GM12872 (cell line): ENCODE results near the gene YY1AP1.

Experiments used
- TF ChIP-seq, protein P1 (sequence below): IDR thresholded peaks from 3 replicates; pipeline ENCODE4 v1.5.1; 2011; ENCODE audit warnings: low read depth, mild to moderate bottlenecking, low read length, moderate library complexity; ENCODE audit not compliant: insufficient read depth

YY1AP1 gene

DNA sequence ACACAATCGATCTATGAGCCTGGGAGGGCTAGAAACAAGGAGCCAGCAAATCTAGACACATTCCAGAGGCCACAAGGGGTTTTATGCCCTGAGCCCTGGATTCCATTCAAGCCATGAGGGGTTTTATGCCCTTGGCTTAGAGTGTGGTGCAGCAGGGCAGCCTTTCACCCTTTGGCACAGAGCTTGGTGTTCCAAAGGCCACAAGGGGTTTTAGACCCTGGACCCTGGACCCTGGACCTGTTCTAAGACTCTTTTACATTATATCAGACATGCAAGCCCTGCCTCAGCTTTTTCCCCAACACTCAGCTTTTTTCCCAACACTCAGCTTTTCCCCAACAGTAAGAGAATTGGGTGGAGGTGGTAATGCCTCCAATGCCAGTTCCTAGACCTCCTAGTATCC is 65.2 kb downstream of the YY1AP1 start:
- TF ChIP-seq, protein P1, sequence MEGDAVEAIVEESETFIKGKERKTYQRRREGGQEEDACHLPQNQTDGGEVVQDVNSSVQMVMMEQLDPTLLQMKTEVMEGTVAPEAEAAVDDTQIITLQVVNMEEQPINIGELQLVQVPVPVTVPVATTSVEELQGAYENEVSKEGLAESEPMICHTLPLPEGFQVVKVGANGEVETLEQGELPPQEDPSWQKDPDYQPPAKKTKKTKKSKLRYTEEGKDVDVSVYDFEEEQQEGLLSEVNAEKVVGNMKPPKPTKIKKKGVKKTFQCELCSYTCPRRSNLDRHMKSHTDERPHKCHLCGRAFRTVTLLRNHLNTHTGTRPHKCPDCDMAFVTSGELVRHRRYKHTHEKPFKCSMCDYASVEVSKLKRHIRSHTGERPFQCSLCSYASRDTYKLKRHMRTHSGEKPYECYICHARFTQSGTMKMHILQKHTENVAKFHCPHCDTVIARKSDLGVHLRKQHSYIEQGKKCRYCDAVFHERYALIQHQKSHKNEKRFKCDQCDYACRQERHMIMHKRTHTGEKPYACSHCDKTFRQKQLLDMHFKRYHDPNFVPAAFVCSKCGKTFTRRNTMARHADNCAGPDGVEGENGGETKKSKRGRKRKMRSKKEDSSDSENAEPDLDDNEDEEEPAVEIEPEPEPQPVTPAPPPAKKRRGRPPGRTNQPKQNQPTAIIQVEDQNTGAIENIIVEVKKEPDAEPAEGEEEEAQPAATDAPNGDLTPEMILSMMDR = no peak

- TF ChIP-seq, protein P1 = no peak
These were observed 66.4 kb downstream of the YY1AP1 start for GRCh38 chr1:155622191-155622590.

GRCh38 chr1:155609515-155610256 is 78.9 kb downstream of the YY1AP1 start, which contains the start of gene MSTO1:
Gene MSTO1 (plus strand): TSS chr1:155610218. CDS start chr1:155610249, 31 bp downstream.
- TF ChIP-seq, protein P1 = no peak
